GM23248 (cell line): ENCODE results near the gene FOXL1.

ENCODE experiments used
- EZH2 ChIP-seq: fragments of 200-600 bp; sonication (generic); IDR thresholded peaks from 2 replicates; pipeline ENCODE4 v1.6.1; 2018; ENCODE audit warnings: antibody characterized with exemption, mild to moderate bottlenecking; ENCODE audit not compliant: insufficient read depth, poor library complexity, severe bottlenecking
- EZH2phosphoT487 ChIP-seq: fragments of 200-600 bp; sonication (generic); IDR thresholded peaks from 2 replicates; pipeline ENCODE4 v1.6.1; 2018; ENCODE audit warnings: antibody characterized with exemption, moderate library complexity, mild to moderate bottlenecking, low read depth; ENCODE audit not compliant: insufficient read depth

DNA sequence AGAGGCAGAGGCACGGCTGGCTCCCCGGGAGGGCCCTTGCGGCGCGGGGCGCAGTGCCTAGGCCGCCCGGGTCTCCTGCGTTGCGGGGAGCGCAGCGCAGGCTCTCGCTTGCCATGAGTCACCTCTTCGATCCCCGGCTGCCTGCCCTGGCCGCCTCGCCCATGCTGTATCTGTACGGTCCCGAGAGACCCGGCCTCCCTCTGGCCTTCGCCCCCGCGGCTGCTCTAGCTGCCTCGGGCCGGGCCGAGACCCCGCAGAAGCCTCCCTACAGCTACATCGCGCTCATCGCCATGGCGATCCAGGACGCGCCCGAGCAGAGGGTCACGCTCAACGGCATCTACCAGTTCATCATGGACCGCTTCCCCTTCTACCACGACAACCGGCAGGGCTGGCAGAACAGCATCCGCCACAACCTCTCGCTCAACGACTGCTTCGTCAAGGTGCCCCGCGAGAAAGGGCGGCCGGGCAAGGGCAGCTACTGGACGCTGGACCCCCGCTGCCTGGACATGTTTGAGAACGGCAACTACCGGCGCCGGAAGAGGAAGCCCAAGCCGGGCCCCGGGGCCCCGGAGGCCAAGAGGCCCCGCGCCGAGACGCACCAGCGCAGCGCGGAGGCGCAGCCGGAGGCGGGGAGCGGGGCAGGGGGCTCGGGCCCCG is 390 bp downstream of the FOXL1 start:
- no peak for TF ChIP-seq EZH2phosphoT487
- TF ChIP-seq EZH2: no peak
